GM12892 (cell line): Measurements from ENCODE around the gene ZIC5.

Experiments used
- POLR2A ChIP-seq: IDR thresholded peaks from 2 replicates; pipeline ENCODE4 v1.6.1; 2011; ENCODE audit warnings: low read depth, low read length, control low read depth
- POLR2AphosphoS5 ChIP-seq: IDR thresholded peaks from 2 replicates; pipeline ENCODE4 v1.6.1; 2011; ENCODE audit warnings: low read depth, low read length, control low read depth

- TF ChIP-seq POLR2A (no peak), POLR2AphosphoS5 (no peak)
Observed at GRCh38 chr13:99997702-99998214, 26.2 kb upstream of the ZIC5 start.
